DMS79 (cell line): ENCODE results near the gene HPCA.
A peak's percentile ranks its signal among the peaks of the same experiment; 100 is the strongest.
"Not testable (repeated sequence)": the region's sequence is repeated elsewhere in the genome, so short reads cannot be mapped to it uniquely, and the experiment has no call there.

Source experiments
- DNase-seq: peaks from one replicate; lab custom pipeline; 2025; lab: John Stamatoyannopoulos, UW

Gene HPCA

GRCh38 chr1:32902535-32902920 is 16.2 kb downstream of the HPCA start:
- DNase-seq: no peak

GRCh38 chr1:32903991-32904785 is 17.9 kb downstream of the HPCA start:
- no peak for DNase-seq

GRCh38 chr1:32904797-32905196 is 18.5 kb downstream of the HPCA start:
- DNase-seq: no peak

GRCh38 chr1:32905588-32905987 is 19.3 kb downstream of the HPCA start:
- not testable (repeated sequence) for DNase-seq

GRCh38 chr1:32906654-32907053 is 20.4 kb downstream of the HPCA start:
- DNase-seq: no peak

- DNase-seq: no peak
Measured at GRCh38 chr1:32907435-32907834, 21.1 kb downstream of the HPCA start.

GRCh38 chr1:32910319-32910718 is 24.0 kb downstream of the HPCA start:
- DNase-seq: no peak

GRCh38 chr1:32915766-32916706 is 29.7 kb downstream of the HPCA start:
- no peak for DNase-seq

- DNase-seq: no peak
Measured at GRCh38 chr1:32917521-32917920, 31.2 kb downstream of the HPCA start.

- no peak for DNase-seq
Measured at GRCh38 chr1:32918179-32918578, 31.9 kb downstream of the HPCA start.

GRCh38 chr1:32919811-32920733 is 33.8 kb downstream of the HPCA start:
- no peak for DNase-seq

GRCh38 chr1:32920833-32921232 is 34.5 kb downstream of the HPCA start:
- DNase-seq: no peak

- no peak for DNase-seq
Measured at GRCh38 chr1:32924881-32925344, 38.6 kb downstream of the HPCA start.

GRCh38 chr1:32925403-32926162 is 39.3 kb downstream of the HPCA start:
- peak; percentile 73 for DNase-seq

- no peak for DNase-seq
Measured at GRCh38 chr1:32926562-32926961, 40.3 kb downstream of the HPCA start.

GRCh38 chr1:32927441-32927840 is 41.1 kb downstream of the HPCA start:
- no peak for DNase-seq

GRCh38 chr1:32928285-32928684 is 42.0 kb downstream of the HPCA start:
- no peak for DNase-seq

- DNase-seq: no peak
Measured at GRCh38 chr1:32928715-32929114, 42.4 kb downstream of the HPCA start.

- no peak for DNase-seq
Measured at GRCh38 chr1:32929366-32929765, 43.1 kb downstream of the HPCA start.

- no peak for DNase-seq
Measured at GRCh38 chr1:32931760-32932159, 45.5 kb downstream of the HPCA start.

GRCh38 chr1:32933742-32934322 is 47.5 kb downstream of the HPCA start:
- DNase-seq: no peak
